Stimulated activated CD8-positive, alpha-beta memory T cell treated with anti-CD3 and anti-CD28 coated beads, Interleukin-7, amount 100 ng/mL, for 4 hours (primary cell): ENCODE measurements around the gene DNAJB9.

ENCODE experiments used
- DNase-seq, 2 donors: peaks; one replicate each; pipeline ENCODE4 v3.0.0-alpha.2; 2020; ENCODE audit warnings: low read depth in 2 of 2

The DNAJB9 gene

GRCh38 chr7:108568801-108569380 is 783 bp upstream of the DNAJB9 start:
- no peak for DNase-seq

DNA sequence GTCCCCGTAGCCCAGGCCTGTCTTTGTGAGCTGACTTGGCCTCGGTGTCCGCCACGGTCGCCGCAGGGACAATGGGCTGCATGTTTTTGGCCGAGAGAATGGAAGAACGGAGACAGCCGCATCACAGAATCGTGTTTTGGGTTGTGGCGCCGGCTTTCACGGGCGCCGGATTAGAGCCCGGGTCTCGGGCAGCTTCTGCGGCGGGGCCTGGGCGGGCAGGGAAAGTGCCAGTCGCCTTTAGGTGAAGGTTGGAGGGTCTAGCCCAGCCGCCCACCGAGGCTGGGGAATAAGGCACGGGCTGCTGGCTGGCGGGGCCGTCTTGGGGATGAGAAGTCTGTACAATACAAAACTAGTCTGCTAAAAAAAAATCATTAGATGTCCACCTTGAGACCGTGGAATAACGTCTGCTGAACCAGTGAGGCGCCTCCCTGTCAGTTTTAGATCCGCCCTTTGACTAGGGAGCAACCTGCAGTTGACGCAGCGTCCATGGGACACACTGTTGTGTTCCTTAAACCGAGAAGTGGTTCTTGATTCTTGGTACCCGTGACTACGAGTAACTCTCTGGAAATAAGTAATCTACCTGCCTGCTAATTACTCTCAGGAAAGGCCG is 577 bp downstream of the DNAJB9 start:
- DNase-seq, result peak; percentile 16 to 26

DNA sequence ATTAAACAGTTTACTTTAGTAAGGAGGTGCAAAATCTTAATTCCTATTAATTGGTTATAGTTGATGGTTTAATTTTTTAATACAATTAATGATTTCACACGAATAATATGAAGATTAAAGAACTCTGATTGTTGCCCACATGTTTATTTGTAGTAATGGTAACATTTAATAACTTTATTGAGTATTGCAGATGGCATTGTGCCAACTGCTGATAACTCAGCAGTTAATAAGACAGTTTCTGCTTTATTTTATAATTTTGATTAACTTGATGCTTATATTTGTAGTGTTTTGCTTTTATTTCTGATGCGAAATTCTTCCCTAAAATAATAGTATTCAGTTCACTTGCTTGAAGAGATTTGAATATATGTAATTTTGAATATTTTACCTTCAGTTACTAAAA is 2.8 kb downstream of the DNAJB9 start:
- DNase-seq, result no peak

DNA sequence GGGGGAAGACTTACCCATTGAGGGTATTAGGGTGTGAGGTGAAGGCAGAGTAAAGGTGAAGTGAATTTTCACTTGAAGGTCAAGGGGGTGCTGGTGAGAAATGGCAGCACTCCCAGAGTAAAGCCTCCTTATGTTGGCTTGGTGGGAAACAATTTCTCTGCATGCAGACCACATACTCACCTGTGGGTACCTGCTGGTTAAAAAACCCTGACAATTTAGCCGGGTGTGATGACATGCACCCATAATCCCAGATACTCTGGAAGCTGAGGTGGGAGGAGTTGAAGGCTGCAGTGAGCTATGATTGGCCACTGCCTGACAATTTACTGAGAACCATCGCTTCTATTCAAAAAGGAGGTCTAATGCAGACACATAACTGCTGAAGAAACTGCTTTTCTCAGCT is 5.5 kb downstream of the DNAJB9 start:
- DNase-seq, result no peak

GRCh38 chr7:108576116-108576515 is 6.4 kb downstream of the DNAJB9 start:
- DNase-seq, result no peak

GRCh38 chr7:108578937-108579336 is 9.3 kb downstream of the DNAJB9 start:
- no peak for DNase-seq

GRCh38 chr7:108580298-108580697 is 10.6 kb downstream of the DNAJB9 start:
- no peak for DNase-seq

GRCh38 chr7:108581655-108582491 is 12.2 kb downstream of the DNAJB9 start:
- no peak for DNase-seq

- no peak for DNase-seq
Observed at GRCh38 chr7:108584211-108584610, 14.5 kb downstream of the DNAJB9 start.

DNA sequence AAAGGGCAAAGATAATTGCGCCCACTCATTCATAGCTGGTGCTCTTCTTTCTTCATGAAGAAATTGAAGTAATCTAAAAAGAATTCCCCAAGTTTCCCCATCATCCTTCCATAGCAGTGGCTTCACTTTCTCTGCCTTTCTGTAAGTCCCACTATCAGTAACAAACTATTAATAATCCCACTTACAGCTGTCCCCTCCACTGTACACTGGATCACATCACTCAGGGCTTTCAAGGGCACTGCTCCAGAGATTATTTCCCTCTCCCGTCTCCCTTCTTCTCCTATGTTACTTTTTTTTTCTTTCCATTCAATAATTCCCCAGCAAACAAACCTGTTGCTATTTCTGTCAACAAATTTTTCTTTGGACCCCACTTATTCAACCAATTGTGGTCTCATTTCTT is 16.2 kb downstream of the DNAJB9 start:
- no peak for DNase-seq

DNA sequence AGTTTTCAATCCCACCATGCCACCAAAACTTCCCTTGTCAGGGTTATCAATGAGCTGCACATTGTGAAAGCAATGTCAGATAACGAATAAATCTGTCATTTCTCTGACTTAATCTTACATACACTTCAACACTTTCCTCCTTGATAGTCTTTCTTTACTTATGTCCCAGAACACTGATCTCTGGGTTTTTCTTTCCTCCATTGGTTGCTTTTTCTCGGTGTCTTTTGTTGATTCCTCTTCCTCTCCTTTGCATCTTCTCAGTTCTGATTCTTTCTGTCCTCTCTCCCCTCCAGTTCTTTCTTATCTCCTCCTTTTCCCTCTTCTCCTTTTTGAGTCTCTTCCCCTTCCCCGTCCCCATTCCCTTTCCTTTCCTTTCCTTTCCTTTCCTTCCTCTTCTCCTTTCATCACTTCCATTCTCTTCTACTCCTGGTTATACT is 16.6 kb downstream of the DNAJB9 start:
- no peak for DNase-seq

- DNase-seq, result no peak
Observed at GRCh38 chr7:108589199-108589598, 19.5 kb downstream of the DNAJB9 start.

DNA sequence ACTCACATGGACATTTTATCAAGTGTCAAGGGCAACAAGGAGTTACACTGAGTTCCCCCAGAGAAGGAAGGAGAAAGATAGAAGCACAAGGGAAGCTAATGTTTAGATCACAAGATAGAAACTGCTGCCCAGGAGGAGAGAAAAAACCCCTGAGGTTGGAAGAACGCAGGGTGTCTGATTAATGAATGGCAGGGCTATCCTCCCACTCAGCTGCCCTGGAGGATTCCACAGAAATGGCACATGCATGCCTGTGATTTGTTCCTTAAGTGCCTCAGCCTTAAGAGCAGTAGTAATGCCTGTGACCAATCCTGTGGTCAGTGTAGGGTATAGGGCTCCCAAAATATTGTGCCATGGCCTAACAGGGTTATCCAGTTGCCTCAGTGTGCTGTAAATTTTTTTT is 20.2 kb downstream of the DNAJB9 start:
- DNase-seq, result no peak

- no peak for DNase-seq
Observed at GRCh38 chr7:108590606-108591005, 20.9 kb downstream of the DNAJB9 start.

GRCh38 chr7:108592646-108593201 is 23.1 kb downstream of the DNAJB9 start:
- DNase-seq, result no peak

DNA sequence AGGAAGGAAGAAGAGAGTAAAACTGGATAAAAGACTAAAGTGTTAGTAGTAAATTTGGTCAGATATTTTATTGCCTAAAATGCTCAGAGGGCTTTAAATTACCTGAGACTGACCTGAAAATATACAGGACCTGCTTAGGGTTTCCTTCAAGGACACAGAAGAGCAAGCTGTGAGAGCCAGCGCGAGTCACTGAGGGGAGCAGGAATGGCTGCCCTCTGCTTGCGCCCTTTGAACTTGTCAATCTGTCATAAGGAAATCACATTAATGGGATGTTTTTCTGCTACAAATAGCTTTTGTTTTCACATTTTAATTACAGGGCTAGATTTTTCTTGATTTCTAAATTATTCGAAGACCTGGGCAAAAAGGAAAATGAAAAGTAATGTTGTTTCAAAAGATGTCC is 26.9 kb downstream of the DNAJB9 start:
- no peak for DNase-seq

- no peak for DNase-seq
Observed at GRCh38 chr7:108598153-108598552, 28.5 kb downstream of the DNAJB9 start.

DNA sequence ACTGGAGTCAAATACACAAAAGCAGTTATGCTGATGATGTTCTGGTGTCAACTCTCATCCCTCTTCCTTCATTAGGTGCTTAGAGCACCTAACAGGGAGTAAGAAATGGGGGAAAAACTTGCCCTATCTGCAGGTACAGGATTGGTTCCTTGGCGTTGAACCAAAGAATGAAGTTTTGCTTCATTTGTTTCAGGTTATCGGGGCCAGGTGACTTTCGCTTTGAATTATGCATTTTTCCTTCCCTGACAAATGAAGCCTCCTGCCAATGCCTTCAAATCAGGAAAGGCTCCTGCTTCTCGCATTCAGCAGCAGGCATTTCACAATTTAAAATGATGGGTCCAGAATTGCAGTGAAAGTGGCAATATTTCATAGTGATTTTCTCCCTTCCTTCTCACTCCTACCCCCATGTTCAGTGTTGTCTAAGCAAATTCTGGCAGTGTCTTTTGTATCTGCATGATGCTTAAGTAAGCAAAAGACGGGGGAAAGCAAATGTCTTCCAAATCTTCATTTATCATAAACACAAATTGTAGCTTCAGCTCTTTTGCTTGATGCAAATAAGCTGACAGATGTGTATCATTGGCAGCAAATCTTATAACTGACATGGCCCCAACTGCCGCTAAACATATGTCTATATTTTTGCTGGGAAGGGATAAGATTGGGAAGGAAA is 29.4 kb downstream of the DNAJB9 start:
- DNase-seq, result no peak

GRCh38 chr7:108600399-108600798 is 30.7 kb downstream of the DNAJB9 start:
- no peak for DNase-seq

GRCh38 chr7:108603656-108604306 is 34.1 kb downstream of the DNAJB9 start:
- no peak for DNase-seq

DNA sequence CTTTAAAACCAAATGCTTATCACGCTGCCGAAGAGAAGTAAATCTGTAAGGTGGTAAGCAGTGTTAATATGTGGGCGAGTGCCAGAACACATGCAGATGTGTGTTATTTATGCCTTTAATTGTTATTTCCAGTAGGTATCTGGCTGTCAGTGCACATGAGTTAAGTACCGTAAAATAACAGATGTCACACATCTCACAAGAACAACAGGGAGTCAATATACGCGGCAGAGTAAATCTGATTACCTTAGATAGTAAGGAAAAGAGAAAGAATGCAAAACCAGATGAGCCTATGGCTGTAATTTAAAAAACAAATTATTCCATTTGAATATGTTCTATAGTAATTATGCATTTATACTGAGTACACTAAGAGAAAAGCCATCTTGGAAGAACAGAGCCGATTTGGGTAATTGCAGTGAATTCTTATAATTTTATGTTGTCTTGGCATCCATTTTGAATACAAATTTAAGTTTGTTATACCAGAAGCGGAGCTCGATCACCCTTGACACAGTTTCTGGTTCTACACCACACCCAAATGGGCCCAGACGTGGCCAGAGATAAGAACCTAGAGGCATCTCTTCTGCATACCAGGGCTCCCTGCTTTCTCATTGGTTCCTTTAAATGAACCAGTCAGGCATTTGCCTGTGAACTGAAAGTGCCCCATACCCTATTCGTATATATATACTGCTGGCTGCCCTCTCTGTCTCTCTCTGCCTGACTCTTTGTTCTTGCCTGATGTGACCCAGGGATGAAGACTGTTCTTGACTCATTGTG is 34.8 kb downstream of the DNAJB9 start:
- no peak for DNase-seq
